OCI-LY3 (cell line): Measurements from ENCODE around the gene TMEM178B.

Experiments
- CTCF ChIP-seq: fragments of 200-600, 300-600 bp; sonication (generic); IDR thresholded peaks from 2 replicates; pipeline ENCODE4 v1.5.1; 2014; ENCODE audit warnings: antibody characterized with exemption, low read length, low read depth
- EZH2phosphoT487 ChIP-seq: fragments of 200-600 bp; shearing (Covaris generic); IDR thresholded peaks from 2 replicates; pipeline ENCODE4 v1.6.1; 2018; ENCODE audit warnings: antibody characterized with exemption, mixed run types, low read depth

DNA sequence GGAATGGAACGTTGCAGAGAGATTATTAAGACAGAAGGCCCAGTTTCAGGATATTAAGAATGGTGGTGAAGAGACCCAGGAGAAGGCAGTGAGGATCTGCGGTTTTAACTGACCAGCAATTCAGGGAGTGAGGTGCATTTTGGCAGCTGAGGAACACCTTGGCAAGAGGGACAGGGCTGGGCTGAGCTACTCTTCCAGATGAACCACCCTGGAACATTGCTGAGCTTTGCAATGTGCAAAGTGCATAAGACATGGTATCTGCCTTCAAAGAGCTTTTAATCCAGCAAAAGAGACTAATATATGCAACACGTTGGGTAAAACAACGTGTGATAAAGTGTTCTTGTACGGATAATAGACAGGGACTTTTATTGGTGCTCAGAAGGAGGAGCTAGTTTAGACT, 296.3 kb downstream of the TMEM178B start:
- TF ChIP-seq CTCF (no peak), EZH2phosphoT487 (no peak)
